SK-N-SH treated with all-trans-retinoic acid at 6 μM for 48 hours (cell line): Measurements from ENCODE around the gene SMAD4.

Experiments
- BACH2 ChIP-seq: fragments of 250-450 bp; sonication (Bioruptor Pico); IDR thresholded peaks from 2 replicates; pipeline ENCODE4 v1.9.0; 2021; ENCODE audit warnings: mild to moderate bottlenecking, borderline replicate concordance
- ESRRG ChIP-seq: fragments of 250-450 bp; sonication (Bioruptor Pico); IDR thresholded peaks from 2 replicates; pipeline ENCODE4 v1.6.1; 2021; ENCODE audit warnings: mild to moderate bottlenecking
- ISL1 ChIP-seq: fragments of 250-450 bp; sonication (Bioruptor Pico); IDR thresholded peaks from 2 replicates; pipeline ENCODE4 v2.1.2; 2022; ENCODE audit warnings: mild to moderate bottlenecking, moderate library complexity
- RARB ChIP-seq: fragments of 250-450 bp; sonication (Bioruptor Pico); IDR thresholded peaks from 2 replicates; pipeline ENCODE4 v1.8.0; 2021; ENCODE audit warnings: mild to moderate bottlenecking, moderate library complexity
- ZC3H10 ChIP-seq: fragments of 250-450 bp; sonication (Bioruptor Pico); IDR thresholded peaks from 2 replicates; pipeline ENCODE4 v1.5.1; 2021; ENCODE audit warnings: mild to moderate bottlenecking, moderate library complexity
- ZNF565 ChIP-seq: fragments of 450-650 bp; formaldehyde crosslinking; conservative IDR thresholded peaks from 2 replicates; pipeline ENCODE4 v1.5.0; 2020; ENCODE audit warnings: low read depth, mild to moderate bottlenecking, moderate library complexity
- ZNF8 ChIP-seq: fragments of 450-650 bp; formaldehyde crosslinking; IDR thresholded peaks from 2 replicates; pipeline ENCODE4 v1.5.0; 2020; ENCODE audit warnings: mild to moderate bottlenecking, moderate library complexity
- TF ChIP-seq, protein P1 (sequence below): fragments of 250-450 bp; sonication (Bioruptor Pico); IDR thresholded peaks from 2 replicates; pipeline ENCODE4 v1.8.0; 2020; ENCODE audit warnings: mild to moderate bottlenecking, moderate library complexity, borderline replicate concordance
- TF ChIP-seq, protein P2 (sequence below): fragments of 250-450 bp; sonication (Bioruptor Pico); IDR thresholded peaks from 2 replicates; pipeline ENCODE4 v1.5.1; 2020; ENCODE audit warnings: low read depth, mild to moderate bottlenecking, moderate library complexity

DNA sequence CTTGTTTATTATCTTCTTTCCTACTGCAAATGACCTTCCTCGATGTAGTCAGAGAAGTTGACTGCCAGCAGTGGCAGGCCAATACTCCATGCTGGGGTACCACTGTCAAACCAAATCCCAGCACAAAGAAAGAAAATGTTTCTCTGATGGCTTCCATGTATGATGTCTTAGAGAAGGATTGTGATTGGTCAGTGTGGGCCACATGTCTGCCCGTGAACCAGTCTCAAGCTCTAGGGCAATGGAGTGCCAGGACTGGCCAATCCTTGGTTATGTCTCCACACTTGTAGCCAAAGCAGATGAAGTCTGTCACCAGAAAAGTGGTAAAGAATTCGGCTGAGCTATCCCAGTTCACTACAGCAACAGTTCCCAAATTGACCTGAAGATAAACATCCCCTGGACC lies 17.6 kb upstream of the SMAD4 start:
- TF ChIP-seq, protein P1, sequence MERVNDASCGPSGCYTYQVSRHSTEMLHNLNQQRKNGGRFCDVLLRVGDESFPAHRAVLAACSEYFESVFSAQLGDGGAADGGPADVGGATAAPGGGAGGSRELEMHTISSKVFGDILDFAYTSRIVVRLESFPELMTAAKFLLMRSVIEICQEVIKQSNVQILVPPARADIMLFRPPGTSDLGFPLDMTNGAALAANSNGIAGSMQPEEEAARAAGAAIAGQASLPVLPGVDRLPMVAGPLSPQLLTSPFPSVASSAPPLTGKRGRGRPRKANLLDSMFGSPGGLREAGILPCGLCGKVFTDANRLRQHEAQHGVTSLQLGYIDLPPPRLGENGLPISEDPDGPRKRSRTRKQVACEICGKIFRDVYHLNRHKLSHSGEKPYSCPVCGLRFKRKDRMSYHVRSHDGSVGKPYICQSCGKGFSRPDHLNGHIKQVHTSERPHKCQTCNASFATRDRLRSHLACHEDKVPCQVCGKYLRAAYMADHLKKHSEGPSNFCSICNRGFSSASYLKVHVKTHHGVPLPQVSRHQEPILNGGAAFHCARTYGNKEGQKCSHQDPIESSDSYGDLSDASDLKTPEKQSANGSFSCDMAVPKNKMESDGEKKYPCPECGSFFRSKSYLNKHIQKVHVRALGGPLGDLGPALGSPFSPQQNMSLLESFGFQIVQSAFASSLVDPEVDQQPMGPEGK (CRISPR knock-in tag) = no peak
- no peak for TF ChIP-seq BACH2 (CRISPR knock-in tag)
- no peak for TF ChIP-seq ESRRG (CRISPR knock-in tag)
- TF ChIP-seq ISL1 (CRISPR knock-in tag) = no peak
- no peak for TF ChIP-seq RARB (CRISPR knock-in tag)
- TF ChIP-seq ZNF565 (CRISPR knock-in tag) = no peak
- no peak for TF ChIP-seq ZNF8 (CRISPR knock-in tag)
- TF ChIP-seq, protein P2, sequence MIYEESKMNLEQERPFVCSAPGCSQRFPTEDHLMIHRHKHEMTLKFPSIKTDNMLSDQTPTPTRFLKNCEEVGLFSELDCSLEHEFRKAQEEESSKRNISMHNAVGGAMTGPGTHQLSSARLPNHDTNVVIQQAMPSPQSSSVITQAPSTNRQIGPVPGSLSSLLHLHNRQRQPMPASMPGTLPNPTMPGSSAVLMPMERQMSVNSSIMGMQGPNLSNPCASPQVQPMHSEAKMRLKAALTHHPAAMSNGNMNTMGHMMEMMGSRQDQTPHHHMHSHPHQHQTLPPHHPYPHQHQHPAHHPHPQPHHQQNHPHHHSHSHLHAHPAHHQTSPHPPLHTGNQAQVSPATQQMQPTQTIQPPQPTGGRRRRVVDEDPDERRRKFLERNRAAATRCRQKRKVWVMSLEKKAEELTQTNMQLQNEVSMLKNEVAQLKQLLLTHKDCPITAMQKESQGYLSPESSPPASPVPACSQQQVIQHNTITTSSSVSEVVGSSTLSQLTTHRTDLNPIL = no peak
- TF ChIP-seq ZC3H10 = no peak
